ENCODE data around the gene PACSIN1.

DNA sequence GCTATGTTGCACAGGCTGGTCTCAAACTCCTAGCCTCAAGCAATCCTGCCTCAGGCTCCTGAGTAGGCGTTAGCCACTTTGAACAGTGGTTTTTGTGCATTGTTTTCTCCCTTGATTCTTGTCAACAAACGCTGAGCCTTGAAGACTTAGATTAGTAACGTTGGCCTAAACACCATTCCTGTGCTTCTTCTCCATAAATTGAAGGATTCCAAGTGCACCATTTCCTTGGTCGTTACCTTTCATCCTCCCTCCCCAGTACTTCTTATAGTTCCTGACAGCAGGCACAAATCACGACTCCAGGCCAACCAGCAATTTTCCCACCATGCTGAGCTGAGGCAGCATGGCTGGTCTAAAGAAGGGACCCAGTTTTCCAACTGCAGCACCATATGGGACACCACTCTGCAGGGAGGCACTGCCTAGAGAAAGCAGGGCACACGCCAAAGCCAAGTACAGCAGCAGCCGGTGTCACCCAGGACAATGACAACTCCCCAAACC is 49.0 kb upstream of the PACSIN1 start:
- TF ChIP-seq, protein P1, sequence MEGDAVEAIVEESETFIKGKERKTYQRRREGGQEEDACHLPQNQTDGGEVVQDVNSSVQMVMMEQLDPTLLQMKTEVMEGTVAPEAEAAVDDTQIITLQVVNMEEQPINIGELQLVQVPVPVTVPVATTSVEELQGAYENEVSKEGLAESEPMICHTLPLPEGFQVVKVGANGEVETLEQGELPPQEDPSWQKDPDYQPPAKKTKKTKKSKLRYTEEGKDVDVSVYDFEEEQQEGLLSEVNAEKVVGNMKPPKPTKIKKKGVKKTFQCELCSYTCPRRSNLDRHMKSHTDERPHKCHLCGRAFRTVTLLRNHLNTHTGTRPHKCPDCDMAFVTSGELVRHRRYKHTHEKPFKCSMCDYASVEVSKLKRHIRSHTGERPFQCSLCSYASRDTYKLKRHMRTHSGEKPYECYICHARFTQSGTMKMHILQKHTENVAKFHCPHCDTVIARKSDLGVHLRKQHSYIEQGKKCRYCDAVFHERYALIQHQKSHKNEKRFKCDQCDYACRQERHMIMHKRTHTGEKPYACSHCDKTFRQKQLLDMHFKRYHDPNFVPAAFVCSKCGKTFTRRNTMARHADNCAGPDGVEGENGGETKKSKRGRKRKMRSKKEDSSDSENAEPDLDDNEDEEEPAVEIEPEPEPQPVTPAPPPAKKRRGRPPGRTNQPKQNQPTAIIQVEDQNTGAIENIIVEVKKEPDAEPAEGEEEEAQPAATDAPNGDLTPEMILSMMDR (IDR thresholded peaks at IDR 0.05) = no peak
- no peak for TF ChIP-seq POLR2A (IDR thresholded peaks at IDR 0.05)
